ENCODE results near the gene SMCO3.

DNA sequence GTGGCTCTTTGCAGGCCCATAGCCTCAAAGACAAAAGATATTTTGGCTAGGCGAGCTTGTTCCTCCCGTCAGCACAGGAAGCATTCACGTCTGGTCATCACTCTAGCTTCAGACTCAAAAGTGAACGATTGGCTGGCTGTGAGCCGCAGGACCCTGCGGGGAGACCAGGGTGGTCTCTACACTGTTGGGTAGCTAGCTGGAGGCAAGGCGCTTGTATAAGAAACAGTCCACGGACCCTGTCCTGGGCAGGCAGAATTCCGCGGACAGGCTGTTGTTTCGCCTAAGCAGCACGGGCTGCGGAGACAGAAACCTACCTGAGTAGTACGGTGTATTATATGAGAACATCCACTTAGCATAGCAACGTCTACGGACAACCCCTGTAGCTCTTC is 40.3 kb downstream of the SMCO3 start:
- TF ChIP-seq, protein P1, sequence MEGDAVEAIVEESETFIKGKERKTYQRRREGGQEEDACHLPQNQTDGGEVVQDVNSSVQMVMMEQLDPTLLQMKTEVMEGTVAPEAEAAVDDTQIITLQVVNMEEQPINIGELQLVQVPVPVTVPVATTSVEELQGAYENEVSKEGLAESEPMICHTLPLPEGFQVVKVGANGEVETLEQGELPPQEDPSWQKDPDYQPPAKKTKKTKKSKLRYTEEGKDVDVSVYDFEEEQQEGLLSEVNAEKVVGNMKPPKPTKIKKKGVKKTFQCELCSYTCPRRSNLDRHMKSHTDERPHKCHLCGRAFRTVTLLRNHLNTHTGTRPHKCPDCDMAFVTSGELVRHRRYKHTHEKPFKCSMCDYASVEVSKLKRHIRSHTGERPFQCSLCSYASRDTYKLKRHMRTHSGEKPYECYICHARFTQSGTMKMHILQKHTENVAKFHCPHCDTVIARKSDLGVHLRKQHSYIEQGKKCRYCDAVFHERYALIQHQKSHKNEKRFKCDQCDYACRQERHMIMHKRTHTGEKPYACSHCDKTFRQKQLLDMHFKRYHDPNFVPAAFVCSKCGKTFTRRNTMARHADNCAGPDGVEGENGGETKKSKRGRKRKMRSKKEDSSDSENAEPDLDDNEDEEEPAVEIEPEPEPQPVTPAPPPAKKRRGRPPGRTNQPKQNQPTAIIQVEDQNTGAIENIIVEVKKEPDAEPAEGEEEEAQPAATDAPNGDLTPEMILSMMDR (IDR thresholded peaks at IDR 0.05; ENCODE audit: poor library complexity), result no peak
- TF ChIP-seq EZH2phosphoT487 (IDR thresholded peaks at IDR 0.05; ENCODE audit: low read depth, severe bottlenecking, unreplicated experiment), result no peak
